GM23338 (cell line): Measurements from ENCODE around the gene MTCL1. TPM values are rescaled to one million over a fixed set of nuclear protein-coding genes. Genes with fewer than 3 reads are reported as not detected.

Source experiments
- ATAC-seq: fragments of 200-7000 bp; cut with Tn5 transposase; 3 replicates; pipeline ENCODE4 v1.9.1; 2020
- DNase-seq: peaks from one replicate; pipeline ENCODE4 v3.0.0-alpha.2; 2015; ENCODE audit warnings: low spot score
- H2AFZ ChIP-seq: fragments of 200-600 bp; sonication (generic); 2 replicates; pipeline ENCODE4 v1.8.0; 2016; ENCODE audit warnings: antibody characterized with exemption, mild to moderate bottlenecking, moderate library complexity
- H3F3A ChIP-seq: fragments of 200-600 bp; sonication (generic); replicated peaks from 2 replicates; pipeline ENCODE4 v1.8.0; 2017; ENCODE audit warnings: antibody characterized with exemption, mixed run types, low read depth
- H3K27ac ChIP-seq: fragments of 200-600 bp; sonication (generic); 2 replicates; pipeline ENCODE4 v1.6.1; 2016; ENCODE audit warnings: low read depth
- H3K27me3 ChIP-seq: fragments of 200-600 bp; sonication (generic); 2 replicates; pipeline ENCODE4 v1.8.0; 2016; ENCODE audit warnings: mild to moderate bottlenecking, mixed run types, moderate library complexity; ENCODE audit not compliant: insufficient read depth
- H3K36me3 ChIP-seq: fragments of 200-600 bp; sonication (generic); 2 replicates; pipeline ENCODE4 v1.8.0; 2016; ENCODE audit warnings: mild to moderate bottlenecking; ENCODE audit not compliant: insufficient read depth
- H3K4me1 ChIP-seq: fragments of 200-600 bp; sonication (generic); 2 replicates; pipeline ENCODE4 v1.8.0; 2016; ENCODE audit warnings: mild to moderate bottlenecking, moderate library complexity; ENCODE audit not compliant: insufficient read depth
- H3K4me2 ChIP-seq: fragments of 200-600 bp; sonication (generic); 2 replicates; pipeline ENCODE4 v1.7.1; 2017; ENCODE audit warnings: mixed run types
- H3K4me3 ChIP-seq: fragments of 200-600 bp; sonication (generic); 2 replicates; pipeline ENCODE4 v1.6.1; 2016; ENCODE audit warnings: mixed run types
- H3K79me2 ChIP-seq: fragments of 200-600 bp; sonication (generic); replicated peaks from 2 replicates; pipeline ENCODE4 v1.8.0; 2017; ENCODE audit warnings: mild to moderate bottlenecking; ENCODE audit not compliant: insufficient read depth
- H3K9me2 ChIP-seq: fragments of 200-600 bp; sonication (generic); 2 replicates; pipeline ENCODE4 v1.8.0; 2017; ENCODE audit not compliant: insufficient read depth
- H4K20me1 ChIP-seq: fragments of 200-600 bp; sonication (generic); replicated peaks from 2 replicates; pipeline ENCODE4 v1.8.0; 2017; ENCODE audit warnings: mild to moderate bottlenecking; ENCODE audit not compliant: insufficient read depth
- H3K27ac Mint-ChIP-seq: 2 replicates; pipeline ENCODE4 v1.8.0; 2020; ENCODE audit warnings: inconsistent platforms, mild to moderate bottlenecking, moderate library complexity, mixed read lengths
- H3K27me3 Mint-ChIP-seq: 3 replicates; pipeline ENCODE4 v1.8.0; 2022; ENCODE audit warnings: low read depth, mild to moderate bottlenecking, moderate library complexity, mixed read lengths, inconsistent platforms; ENCODE audit not compliant: insufficient read depth, poor library complexity
- H3K36me3 Mint-ChIP-seq: 3 replicates; pipeline ENCODE4 v1.8.0; 2021; ENCODE audit warnings: low read depth, mild to moderate bottlenecking, inconsistent platforms, moderate library complexity, mixed read lengths
- H3K4me1 Mint-ChIP-seq: 3 replicates; pipeline ENCODE4 v1.8.0; 2020; ENCODE audit warnings: mild to moderate bottlenecking, inconsistent platforms, mixed read lengths
- H3K4me3 Mint-ChIP-seq: 3 replicates; pipeline ENCODE4 v1.8.0; 2021; ENCODE audit warnings: moderate library complexity, mild to moderate bottlenecking, inconsistent platforms, mixed read lengths
- H3K9me3 Mint-ChIP-seq: 3 replicates; pipeline ENCODE4 v1.8.0; 2020; ENCODE audit warnings: moderate library complexity, mild to moderate bottlenecking, inconsistent platforms, mixed read lengths
- CREB1 ChIP-seq: fragments of 250-450 bp; sonication (Bioruptor Pico); IDR thresholded peaks from 2 replicates; pipeline ENCODE4 v1.5.0; 2020; ENCODE audit warnings: low read depth, mild to moderate bottlenecking, moderate library complexity
- EZH2 ChIP-seq: fragments of 200-600 bp; sonication (generic); IDR thresholded peaks from one replicate; pipeline ENCODE4 v1.8.0; 2017; ENCODE audit warnings: antibody characterized with exemption, mild to moderate bottlenecking, low read depth; ENCODE audit not compliant: unreplicated experiment
- POLR2AphosphoS5 ChIP-seq: IDR thresholded peaks from 2 replicates; pipeline ENCODE4 v1.6.1; 2016; ENCODE audit warnings: antibody characterized with exemption, low read depth
- STAT1 ChIP-seq: IDR thresholded peaks from one replicate; pipeline ENCODE4 v1.6.1; 2016; ENCODE audit warnings: antibody characterized with exemption; ENCODE audit not compliant: unreplicated experiment
- polyA plus RNA-seq: library from polyadenylated mRNA; unstranded; fragments of >200 nt; fragmentation: Nextera tagmentation; extraction: Ambion mirVana; gene quantifications from 2 replicates; pipeline ENCODE4 v1.2.1, GENCODE V29; 2016
- total RNA-seq: library from RNA; depleted of rRNA; stranded (reverse); fragments of >200 nt; shearing (Covaris generic); gene quantifications from 2 replicates; pipeline ENCODE4 v1.2.3, GENCODE V29; 2014
- TF ChIP-seq, protein P1 (sequence below): IDR thresholded peaks from 2 replicates; pipeline ENCODE4 v1.6.1; 2016; ENCODE audit warnings: antibody characterized with exemption
- TF ChIP-seq, protein P2 (sequence below): IDR thresholded peaks from one replicate; pipeline ENCODE4 v1.6.1; 2018; ENCODE audit warnings: antibody characterized with exemption; ENCODE audit not compliant: unreplicated experiment
- TF ChIP-seq, protein P3 (sequence below), 2 experiments: fragments of 200-600 bp in 1 of 2; sonication (generic) in 1 of 2; conservative IDR thresholded peaks; 2 replicates each; pipeline versions ENCODE4 v1.5.1 to v1.6.1; 2016 to 2017; ENCODE audit warnings: antibody characterized with exemption in 2 of 2, low read depth in 2 of 2, mild to moderate bottlenecking in 2 of 2, moderate library complexity in 1 of 2

The MTCL1 gene
- total and polyA plus RNA-seq, 2 experiments from 2014 or later = 14.4 to 45.0 TPM

DNA sequence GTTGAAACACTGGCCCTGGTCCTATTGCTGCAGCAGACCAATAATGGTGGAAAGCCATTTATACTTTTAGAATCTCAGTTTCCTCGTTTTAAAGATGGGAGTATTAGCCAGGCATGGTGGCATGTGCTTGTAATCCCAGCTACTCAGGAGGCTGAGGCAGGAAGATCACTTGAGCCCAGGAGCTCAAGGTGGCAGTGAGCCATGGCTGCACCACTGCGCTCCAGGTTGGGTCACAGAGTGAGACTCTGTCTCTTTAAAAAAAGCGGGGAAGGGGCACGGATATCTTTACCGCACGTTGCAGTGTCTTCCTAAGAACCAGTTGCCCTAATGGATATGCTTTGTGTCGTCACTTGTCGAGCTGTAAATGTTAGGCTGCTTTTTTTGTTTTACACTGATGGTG is 8.3 kb downstream of the MTCL1 start (continued):
- no peak for TF ChIP-seq CREB1 (CRISPR knock-in tag)
- no peak for TF ChIP-seq STAT1
- no peak for TF ChIP-seq POLR2AphosphoS5

DNA sequence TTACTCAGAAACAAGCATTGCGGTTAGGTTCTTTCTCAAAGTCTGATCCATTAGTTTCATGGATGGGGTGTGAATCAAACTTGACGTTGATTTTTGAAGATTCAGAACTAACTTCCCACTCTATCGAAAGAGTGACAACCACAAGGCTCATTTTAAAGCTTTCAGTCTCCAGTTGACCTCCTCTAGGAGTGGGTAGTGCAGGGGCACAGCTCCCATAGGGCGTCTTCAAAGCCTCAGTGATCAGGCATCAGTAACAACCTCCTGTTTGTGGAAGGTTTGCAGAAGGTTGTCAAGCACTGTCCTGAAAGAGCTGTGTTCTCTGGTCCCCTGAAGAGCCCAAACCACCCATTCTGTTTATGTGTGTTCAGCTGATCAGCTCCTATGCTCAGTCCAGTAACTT is 10.2 kb downstream of the MTCL1 start:
- no peaks in the 10 kb centered on the region for H3K27me3 ChIP-seq
- Mint-ChIP-seq H3K4me3 (no peak overlapping the region), H3K27me3 (peaks cover 9% of the 10 kb centered on the region), H3K4me1 (peaks cover 67% of the 10 kb centered on the region), H3K9me3 (peaks cover 4% of the 10 kb centered on the region), H3K36me3 (peaks cover 44% of the 10 kb centered on the region), H3K27ac (no peak overlapping the region)
- ATAC-seq (no peak), DNase-seq (no peak)
- H3K36me3 ChIP-seq = no peaks in the 10 kb centered on the region; the same call in 1 of the 2 replicates
- H3K4me2 ChIP-seq = no peak overlapping the region
- peaks cover 64% of the 10 kb centered on the region for H3K79me2 ChIP-seq
- H3K4me1 ChIP-seq = peaks cover 61% of the 10 kb centered on the region
- H3F3A ChIP-seq = no peaks in the 10 kb centered on the region
- TF ChIP-seq, protein P1, sequence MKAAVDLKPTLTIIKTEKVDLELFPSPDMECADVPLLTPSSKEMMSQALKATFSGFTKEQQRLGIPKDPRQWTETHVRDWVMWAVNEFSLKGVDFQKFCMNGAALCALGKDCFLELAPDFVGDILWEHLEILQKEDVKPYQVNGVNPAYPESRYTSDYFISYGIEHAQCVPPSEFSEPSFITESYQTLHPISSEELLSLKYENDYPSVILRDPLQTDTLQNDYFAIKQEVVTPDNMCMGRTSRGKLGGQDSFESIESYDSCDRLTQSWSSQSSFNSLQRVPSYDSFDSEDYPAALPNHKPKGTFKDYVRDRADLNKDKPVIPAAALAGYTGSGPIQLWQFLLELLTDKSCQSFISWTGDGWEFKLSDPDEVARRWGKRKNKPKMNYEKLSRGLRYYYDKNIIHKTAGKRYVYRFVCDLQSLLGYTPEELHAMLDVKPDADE = no peak
- TF ChIP-seq POLR2AphosphoS5 (no peak), EZH2 (no peak)
- TF ChIP-seq, protein P2, sequence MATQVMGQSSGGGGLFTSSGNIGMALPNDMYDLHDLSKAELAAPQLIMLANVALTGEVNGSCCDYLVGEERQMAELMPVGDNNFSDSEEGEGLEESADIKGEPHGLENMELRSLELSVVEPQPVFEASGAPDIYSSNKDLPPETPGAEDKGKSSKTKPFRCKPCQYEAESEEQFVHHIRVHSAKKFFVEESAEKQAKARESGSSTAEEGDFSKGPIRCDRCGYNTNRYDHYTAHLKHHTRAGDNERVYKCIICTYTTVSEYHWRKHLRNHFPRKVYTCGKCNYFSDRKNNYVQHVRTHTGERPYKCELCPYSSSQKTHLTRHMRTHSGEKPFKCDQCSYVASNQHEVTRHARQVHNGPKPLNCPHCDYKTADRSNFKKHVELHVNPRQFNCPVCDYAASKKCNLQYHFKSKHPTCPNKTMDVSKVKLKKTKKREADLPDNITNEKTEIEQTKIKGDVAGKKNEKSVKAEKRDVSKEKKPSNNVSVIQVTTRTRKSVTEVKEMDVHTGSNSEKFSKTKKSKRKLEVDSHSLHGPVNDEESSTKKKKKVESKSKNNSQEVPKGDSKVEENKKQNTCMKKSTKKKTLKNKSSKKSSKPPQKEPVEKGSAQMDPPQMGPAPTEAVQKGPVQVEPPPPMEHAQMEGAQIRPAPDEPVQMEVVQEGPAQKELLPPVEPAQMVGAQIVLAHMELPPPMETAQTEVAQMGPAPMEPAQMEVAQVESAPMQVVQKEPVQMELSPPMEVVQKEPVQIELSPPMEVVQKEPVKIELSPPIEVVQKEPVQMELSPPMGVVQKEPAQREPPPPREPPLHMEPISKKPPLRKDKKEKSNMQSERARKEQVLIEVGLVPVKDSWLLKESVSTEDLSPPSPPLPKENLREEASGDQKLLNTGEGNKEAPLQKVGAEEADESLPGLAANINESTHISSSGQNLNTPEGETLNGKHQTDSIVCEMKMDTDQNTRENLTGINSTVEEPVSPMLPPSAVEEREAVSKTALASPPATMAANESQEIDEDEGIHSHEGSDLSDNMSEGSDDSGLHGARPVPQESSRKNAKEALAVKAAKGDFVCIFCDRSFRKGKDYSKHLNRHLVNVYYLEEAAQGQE = no peak
- no peak overlapping the region for H2AFZ ChIP-seq
- no peaks in the 10 kb centered on the region for H4K20me1 ChIP-seq
- H3K4me3 ChIP-seq = no peak overlapping the region
- H3K9me2 ChIP-seq = no peaks in the 10 kb centered on the region
- no peak overlapping the region for H3K27ac ChIP-seq

DNA sequence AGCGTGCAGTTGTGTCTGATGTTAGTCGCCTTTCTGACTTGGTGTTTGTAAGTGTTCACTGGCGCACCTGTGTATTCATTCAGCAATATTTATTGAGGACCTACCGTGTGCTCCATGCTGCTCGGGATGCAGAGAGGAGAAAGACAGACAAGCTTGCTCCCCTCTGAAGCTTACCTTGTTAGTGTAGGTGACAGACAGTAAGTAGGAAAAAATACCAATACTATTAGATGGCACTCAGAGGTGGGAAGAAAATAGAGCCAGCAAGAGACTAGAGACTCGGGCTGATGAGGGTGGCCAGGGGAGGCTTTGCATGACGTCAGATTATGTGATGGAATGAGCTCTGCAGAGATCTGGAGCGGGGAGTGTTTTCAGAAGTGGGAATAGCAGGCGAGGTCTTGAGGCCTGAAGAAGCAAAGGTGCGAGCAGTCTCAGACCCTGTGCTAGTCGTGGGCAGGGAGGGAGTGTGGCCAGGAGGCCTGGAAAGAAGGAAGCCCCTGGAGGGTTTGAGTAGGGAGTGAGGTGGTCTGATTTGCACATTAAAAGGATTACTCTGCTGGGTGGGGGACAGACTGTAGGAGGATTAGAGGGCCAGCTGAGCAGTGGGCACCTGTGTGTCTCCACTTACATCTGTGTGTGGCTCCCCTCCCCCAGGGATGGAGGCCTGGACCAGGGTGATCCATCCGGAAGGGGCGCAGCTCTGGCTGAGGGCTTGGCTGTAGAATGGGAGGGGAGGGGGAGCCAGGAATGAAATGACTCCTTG is 11.8 kb downstream of the MTCL1 start:
- Histone ChIP-seq H3F3A (no peaks in the 10 kb centered on the region), H4K20me1 (no peaks in the 10 kb centered on the region), H3K4me2 (peak overlapping the region; percentile 63), H3K79me2 (peaks cover 58% of the 10 kb centered on the region), H3K27me3 (no peaks in the 10 kb centered on the region), H3K4me1 (peaks cover 61% of the 10 kb centered on the region), H3K4me3 (peak overlapping the region; percentile 33), H3K9me2 (no peaks in the 10 kb centered on the region), H2AFZ (no peak overlapping the region), H3K27ac (peak overlapping the region; percentile 67), H3K36me3 (no peaks in the 10 kb centered on the region; the same call in 1 of the 2 replicates)
- Mint-ChIP-seq H3K27ac (peak overlapping the region; percentile 68; the same call in 1 of the 2 replicates), H3K4me1 (peaks cover 73% of the 10 kb centered on the region), H3K9me3 (no peaks in the 10 kb centered on the region; the same call in 2 of the 3 replicates), H3K27me3 (peaks cover 9% of the 10 kb centered on the region), H3K4me3 (peak overlapping the region; percentile 50), H3K36me3 (peaks cover 46% of the 10 kb centered on the region)
- peak; percentile 84 for DNase-seq
- TF ChIP-seq, protein P3, sequence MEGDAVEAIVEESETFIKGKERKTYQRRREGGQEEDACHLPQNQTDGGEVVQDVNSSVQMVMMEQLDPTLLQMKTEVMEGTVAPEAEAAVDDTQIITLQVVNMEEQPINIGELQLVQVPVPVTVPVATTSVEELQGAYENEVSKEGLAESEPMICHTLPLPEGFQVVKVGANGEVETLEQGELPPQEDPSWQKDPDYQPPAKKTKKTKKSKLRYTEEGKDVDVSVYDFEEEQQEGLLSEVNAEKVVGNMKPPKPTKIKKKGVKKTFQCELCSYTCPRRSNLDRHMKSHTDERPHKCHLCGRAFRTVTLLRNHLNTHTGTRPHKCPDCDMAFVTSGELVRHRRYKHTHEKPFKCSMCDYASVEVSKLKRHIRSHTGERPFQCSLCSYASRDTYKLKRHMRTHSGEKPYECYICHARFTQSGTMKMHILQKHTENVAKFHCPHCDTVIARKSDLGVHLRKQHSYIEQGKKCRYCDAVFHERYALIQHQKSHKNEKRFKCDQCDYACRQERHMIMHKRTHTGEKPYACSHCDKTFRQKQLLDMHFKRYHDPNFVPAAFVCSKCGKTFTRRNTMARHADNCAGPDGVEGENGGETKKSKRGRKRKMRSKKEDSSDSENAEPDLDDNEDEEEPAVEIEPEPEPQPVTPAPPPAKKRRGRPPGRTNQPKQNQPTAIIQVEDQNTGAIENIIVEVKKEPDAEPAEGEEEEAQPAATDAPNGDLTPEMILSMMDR (conservative IDR thresholded peaks at IDR 0.05; ENCODE audit: low read depth in 2 of 2) = peak in 1 of 2 experiments; percentile 26; a peak in 1 of 4 replicates
- TF ChIP-seq CREB1 (CRISPR knock-in tag) = peak; percentile 51; the same call in 1 of the 2 replicates
- TF ChIP-seq, protein P1 = no peak
- peak; percentile 94 for ATAC-seq
